Stimulated activated CD8-positive, alpha-beta memory T cell treated with anti-CD3 and anti-CD28 coated beads, Interleukin-15, amount 100 ng/mL, for 24 hours (primary cell): ENCODE measurements around the gene PRSS53.

Experiments
- DNase-seq: peaks from one replicate; pipeline ENCODE4 v3.0.0-alpha.2; 2020; ENCODE audit warnings: low read depth

The PRSS53 gene

DNA sequence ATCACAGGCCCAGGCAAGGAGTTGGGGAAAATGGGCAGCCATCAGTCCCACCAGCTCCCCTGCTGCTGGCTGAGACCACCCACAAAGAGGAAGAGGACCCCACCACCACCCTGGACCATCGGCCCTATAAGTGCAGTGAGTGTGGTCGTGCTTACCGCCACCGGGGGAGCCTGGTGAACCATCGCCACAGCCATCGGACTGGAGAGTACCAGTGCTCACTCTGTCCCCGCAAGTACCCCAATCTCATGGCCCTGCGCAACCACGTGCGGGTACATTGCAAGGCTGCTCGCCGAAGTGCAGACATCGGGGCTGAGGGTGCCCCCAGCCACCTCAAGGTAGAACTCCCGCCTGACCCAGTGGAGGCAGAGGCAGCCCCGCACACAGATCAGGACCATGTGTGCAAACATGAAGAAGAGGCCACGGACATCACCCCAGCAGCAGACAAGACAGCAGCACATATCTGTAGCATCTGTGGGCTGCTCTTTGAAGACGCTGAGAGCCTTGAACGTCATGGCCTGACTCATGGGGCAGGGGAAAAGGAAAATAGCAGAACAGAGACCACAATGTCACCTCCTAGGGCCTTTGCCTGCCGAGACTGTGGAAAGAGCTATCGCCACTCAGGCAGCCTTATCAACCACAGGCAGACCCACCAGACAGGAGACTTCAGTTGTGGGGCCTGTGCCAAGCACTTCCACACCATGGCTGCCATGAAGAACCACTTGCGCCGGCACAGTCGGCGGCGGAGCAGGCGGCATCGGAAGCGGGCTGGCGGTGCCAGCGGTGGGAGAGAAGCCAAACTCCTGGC lies 10.9 kb downstream of the PRSS53 start:
- DNase-seq = no peak

DNA sequence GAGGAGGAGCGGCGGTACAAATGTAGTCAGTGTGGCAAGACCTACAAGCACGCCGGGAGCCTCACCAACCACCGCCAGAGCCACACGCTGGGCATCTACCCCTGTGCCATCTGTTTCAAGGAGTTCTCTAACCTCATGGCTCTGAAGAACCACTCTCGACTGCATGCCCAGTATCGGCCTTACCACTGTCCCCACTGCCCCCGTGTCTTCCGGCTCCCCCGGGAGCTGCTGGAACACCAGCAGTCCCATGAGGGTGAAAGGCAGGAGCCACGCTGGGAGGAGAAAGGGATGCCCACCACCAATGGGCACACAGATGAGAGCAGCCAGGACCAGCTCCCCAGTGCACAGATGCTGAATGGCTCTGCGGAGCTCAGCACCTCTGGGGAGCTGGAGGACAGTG lies 11.7 kb downstream of the PRSS53 start:
- DNase-seq = no peak

DNA sequence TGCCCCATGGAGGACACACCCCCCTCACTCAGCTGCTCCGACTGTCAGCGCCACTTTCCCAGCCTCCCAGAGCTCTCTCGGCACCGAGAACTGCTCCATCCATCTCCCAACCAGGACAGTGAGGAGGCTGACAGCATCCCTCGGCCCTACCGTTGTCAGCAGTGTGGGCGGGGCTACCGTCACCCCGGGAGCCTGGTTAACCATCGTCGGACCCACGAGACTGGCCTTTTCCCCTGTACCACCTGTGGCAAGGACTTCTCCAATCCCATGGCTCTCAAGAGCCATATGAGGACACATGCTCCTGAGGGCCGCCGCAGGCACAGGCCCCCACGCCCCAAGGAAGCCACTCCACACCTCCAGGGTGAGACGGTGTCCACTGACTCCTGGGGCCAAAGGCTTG lies 12.4 kb downstream of the PRSS53 start:
- no peak for DNase-seq

DNA sequence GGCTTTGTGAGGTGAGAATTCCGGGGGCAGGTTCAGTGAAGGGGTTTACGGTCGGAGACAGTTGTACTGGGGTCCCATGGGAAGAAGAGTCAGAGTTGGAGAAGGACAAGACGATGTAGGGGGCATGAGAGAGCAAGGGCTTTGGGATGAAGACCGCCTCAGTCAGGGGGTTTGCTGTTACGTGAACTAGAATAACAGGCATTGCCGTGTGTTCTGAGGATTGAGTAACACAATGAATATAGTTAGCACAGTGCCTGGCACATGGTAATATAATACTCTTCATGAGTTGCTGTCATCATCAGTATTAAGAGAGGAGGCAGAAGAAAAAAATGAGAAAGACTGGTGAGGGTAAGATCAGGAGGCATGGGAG lies 13.9 kb downstream of the PRSS53 start:
- no peak for DNase-seq

DNA sequence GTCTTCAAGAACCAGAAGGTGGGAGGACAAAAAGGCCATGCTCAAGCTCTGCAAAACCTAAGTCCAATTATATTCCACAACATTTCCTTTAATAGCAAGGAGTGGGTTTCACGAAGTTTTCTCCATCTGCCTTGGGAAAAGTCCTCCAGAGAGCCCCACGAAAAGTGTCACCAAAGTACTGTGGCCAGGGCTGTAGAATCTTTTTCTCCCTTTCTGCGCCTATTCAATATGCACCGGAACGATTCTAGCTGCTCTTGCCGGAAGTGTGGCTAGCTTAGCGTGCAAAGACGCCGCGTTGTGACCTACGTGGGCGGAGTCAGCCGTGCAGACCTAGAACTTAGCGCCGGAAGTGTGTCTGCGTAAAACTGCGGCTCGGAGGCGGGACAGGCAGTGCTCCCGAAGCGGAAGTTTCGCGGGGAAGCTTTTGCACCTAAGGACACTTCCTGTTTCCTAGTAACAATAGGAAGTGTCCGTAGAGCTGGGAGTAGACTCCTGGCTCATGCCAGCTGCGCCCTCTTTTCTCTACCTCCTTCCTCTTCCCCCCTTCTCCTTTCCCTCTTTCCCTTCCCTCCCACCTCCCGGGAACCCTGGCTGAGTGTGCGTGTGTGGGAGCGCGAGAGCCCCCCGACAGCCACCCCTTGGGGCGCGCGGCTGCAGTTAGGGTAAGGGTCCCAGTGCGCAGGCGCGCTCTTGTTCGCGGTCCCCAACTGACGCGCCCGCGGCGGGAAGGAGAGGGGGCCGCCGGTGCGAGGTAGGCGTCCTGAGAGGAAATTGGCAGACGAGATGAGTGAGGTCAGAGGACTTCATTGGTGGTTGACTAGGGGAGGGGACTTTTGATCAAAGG lies 14.6 kb downstream of the PRSS53 start, which contains the start of the genes ZNF646 and ZNF668:
ZNF646 (plus strand) TSS at position 453 of the 844 bp plus-strand sequence. CDS start 1,903 bp downstream, outside the sequence.
ZNF668 (minus strand) TSS at position 271 of the 844 bp plus-strand sequence. CDS start 9,781 bp downstream, outside the sequence.
- peak; percentile 89 for DNase-seq

DNA sequence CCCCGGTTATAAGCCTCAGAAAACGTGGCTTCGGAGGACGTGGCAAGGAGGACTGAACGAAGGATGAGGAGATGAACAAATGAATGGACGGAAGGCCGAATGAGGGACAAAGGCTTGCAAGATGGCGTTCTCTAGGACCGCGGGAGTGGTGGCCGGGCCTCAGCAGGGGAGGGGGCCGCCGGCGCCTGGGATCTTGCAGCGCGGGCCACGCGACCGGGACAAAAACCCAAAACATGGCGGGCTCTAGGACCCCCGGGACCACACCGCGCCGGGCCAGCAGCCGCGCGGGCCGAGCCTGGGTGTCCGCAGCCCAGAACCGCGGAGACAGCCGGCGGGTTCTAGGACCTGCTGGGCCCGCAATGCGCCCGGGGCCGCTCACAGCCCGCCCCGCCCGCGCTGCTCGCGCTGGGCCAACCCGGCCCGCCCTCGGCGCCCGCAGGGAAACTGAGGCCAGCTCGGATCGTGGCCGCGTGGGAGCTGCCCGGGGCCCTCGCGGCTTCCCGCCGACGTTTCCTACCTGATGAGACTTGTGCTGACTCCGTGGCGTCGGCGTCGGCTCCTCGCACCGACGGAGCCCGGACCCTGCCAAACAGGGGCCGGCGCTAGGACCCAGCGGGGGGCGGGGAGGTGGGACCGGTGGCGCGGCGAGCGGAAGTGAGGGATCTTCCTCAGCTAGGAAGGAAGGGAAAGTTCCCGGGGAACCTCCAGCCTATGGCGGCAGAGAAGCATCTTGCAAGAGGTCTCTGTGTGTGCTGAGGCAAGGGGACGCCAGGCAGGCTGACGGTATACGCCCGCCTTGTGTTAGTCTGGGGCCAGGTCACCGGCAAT lies 15.4 kb downstream of the PRSS53 start:
- peak; percentile 79 for DNase-seq

DNA sequence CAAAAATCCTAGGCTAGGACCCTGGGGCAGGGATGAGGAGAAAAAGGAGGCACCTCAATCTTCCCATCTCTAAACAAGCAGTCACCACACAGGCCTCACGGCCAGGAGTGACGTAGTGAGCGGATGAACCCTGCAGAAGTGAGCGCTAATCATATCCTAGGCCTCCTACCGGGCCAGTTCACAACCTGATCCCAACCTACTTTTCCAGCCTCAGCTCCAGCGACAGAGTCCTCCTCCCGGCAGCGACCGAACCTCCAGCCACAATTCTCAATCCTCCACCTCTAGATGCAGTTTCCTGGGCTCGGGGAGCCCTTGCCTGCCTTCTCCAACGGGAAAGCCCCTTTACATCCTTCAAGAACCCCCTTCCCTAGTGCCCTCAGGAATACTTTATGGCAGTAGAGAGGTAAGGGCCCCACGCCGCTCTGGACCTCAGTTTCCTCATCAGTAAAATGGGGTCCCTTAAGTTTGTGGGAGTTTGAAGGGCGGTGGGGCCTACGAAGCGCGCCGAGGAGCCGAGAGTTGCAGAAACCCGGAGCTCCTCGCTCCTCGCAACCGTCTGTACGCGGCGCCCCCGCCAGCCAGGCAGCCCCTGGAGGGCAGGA lies 16.1 kb downstream of the PRSS53 start:
- DNase-seq = no peak

DNA sequence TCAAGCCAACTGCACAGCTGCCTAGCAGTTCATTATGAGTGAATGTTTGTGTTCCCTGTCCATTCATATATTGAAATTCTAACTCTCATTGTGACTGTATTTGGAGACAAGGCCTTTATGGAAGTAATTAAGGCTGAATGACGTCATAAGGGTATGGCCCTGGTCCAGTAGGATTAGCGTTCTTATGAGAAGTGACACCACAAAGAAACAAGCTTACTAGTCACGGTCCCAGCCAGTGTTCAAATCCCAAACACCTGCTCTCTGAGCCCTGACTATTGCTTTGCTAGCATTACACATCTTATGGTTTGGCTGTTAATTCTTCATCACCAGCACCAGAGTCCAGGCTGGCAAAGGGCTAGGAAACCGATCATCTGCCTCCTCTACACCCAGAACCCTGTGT lies 16.9 kb downstream of the PRSS53 start:
- DNase-seq = no peak

DNA sequence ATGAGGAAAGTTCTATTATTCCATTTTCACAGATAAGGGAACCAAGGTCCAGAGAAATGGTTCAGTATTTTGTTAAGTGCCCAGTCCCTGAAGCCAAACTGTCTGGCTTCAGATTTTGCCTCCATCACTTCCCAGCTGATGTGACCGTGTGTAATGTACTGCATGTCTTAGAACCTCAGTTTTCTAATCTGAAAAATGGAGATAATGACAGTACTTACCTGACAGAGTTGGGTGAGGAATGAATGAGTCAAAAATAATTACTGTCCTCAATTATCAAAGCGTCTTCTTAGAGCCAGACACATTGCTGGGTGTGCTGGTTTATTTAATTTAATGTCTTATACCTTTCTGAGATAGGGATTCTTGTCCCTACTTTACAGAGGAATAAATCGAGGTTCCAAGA lies 21.4 kb downstream of the PRSS53 start:
- no peak for DNase-seq

DNA sequence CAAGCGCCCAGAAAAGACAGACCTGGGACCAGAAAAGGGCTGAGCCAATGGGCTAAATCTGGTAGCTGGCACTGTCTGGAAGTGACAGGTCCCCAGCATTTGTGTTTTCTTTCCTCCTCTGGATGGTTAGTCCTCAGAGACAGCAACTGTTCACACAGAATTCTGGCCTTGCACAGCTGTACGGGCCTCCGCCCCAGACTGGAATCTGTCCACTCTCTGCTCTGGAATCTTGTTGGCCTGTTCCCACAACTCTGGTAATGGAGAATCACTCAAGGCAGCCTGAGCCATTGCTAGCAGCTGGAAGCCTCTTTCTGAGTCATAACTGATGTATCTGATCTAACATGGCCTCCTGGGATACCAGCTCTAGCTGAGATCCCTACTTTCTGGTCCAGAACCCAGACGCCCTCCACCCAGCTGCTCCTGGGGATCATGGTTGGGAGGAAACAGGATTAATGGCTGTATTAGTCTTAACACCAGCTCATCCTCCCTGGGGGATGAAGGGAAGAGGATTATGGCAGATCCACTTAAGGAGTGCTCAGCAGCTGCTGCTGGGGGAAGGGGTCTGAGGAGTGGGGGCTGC lies 23.8 kb downstream of the PRSS53 start:
- DNase-seq = no peak

DNA sequence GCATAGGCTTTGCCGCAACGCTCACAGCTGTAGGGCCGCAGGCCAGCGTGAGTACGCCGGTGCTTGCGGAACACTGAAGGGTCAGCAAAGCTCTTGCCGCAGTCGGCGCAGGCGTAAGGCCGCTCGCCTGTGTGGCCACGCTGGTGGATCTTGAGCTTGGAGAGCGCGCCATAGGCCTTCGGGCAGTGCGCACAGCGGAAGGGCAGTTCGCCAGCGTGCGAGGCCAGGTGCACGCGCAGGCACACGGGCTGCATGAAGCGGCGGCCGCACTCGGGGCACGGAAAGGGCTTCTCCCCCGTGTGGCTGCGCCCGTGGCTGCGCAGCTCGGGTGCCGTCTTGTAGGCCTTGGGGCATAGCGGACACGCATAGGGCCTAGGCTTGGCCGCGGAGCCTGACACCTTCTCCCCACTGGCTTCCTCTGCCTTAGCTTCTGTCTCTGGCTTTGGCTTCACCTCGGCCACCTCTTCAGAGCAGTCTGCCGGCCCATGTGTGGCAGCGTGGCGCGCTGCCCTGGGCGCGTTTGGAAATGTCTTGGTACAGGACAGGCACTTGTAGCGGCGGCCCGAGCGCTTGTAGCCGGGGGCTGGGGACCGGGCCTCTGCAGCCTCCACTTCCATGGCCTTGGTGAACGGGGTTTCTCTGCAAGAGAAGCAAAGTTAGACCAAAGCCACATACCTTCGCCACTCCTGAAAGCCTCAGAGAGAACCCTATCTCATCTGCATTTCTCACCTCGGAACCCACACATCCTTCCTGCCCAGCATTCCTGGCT lies 24.7 kb downstream of the PRSS53 start:
- DNase-seq = no peak

DNA sequence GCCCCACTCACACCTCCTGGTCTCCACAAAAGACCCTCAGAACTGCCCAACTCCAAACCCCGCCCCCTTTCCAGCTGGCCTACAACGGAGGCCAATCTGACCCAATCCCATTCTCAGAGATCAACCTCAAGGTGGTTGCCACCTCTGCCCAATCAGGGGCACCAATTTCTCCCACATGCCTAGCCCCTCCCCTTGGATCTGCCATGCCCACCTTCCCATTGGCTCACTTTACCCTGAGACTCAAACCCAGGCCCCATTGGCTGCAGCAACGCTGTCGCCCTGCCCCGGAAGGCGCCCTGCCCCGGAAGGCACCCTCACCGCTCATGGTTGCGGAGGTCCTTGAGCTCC lies 25.3 kb downstream of the PRSS53 start:
- no peak for DNase-seq

DNA sequence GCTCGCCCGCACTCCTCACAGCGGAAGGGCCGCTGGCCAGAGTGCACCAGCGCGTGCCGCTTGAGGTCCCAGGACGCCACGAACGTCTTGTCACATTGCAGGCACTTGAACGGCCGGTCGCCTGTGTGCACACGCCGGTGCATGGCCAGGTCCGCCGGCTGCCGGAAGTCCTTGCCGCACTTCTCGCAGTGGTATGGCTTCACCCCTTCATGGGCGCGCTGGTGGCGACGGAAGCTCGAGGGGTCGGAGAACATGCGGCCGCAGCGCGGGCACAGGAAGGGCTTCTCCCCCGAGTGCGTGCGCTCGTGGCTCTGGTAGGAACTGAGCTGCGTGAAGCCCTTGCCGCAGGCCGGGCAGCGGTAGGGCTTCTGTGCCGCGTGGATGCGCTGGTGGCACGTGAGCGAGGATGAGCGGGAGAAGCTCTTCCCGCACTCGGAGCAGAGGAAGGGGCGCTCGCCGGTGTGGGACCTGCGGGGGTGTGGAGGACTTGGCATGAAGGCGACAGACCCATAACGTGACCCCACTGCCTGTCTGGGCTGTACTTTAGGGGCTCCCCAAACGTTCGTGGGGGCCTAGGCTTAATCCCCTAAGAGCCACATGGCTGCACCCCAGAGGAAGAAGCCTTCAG lies 26.8 kb downstream of the PRSS53 start:
- DNase-seq = no peak

DNA sequence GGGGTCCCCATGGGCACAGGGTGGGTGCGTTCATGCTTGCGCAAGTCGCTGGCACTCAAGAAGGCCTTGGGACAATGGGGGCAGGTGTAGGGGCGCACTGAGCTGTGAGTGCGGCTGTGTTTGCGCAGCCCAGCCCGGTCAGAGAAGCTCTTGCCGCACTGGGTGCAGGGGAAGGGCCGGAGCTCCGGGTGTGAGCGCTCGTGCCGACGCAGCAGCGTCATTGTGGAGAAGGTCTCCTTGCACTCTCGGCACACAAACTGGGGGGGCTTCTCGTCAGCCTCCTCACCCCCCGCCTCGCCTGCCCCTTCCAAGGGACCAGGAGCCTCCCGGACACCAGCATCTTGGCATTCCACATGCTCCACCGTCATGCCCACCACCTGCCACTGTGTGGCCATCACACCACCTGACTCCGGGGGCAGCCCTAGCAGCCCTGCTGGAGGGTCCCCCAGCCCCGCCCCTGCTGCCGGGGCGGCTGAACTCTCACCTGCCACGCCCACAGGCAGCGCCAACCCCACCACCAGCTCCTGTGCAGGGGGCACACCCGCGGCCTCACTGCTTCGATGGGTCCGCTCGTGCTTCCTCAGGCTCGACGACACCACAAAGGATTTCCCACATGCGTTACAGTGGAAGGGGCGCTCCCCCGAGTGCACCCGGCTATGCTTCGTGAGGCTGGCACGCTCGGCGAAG lies 27.5 kb downstream of the PRSS53 start:
- DNase-seq = no peak

DNA sequence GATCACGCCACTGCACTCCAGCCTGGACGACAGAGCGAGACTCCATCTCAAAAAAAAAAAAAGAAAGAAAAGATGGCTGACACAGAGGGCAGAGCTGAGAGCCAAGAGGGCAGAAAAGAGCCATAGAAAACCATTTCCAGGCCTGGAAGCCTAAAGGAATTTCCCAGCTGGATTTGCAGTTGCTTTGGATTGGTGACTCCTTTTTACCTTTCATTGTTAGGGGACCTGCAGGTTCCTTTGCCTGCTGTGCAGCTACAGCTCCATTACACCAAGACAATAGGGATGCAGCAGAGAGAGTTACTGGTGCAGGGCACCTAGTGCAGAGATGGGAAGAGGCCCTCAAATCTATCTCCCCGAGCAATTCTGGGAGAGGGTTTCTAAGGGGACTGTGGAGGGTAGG lies 33.1 kb downstream of the PRSS53 start:
- no peak for DNase-seq

DNA sequence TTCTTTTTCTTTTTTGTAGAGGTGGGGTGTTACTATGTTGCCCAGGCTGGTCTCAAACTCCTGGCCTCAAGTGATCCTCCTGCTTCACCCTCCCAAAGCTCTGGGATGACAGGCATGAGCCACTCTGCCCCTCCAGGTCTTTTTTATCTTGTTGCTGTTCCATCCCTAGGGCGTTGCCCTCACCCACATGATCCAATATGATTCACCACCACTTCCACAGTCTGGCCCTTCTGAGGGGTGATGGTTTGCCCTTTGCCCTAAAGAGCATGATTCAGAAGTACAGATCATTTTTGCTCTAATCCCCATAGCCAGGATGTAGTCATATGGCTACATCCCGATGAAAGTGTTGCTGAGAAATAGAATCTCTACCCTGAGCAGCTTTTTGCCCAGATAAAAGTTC lies 36.6 kb downstream of the PRSS53 start:
- DNase-seq = no peak

DNA sequence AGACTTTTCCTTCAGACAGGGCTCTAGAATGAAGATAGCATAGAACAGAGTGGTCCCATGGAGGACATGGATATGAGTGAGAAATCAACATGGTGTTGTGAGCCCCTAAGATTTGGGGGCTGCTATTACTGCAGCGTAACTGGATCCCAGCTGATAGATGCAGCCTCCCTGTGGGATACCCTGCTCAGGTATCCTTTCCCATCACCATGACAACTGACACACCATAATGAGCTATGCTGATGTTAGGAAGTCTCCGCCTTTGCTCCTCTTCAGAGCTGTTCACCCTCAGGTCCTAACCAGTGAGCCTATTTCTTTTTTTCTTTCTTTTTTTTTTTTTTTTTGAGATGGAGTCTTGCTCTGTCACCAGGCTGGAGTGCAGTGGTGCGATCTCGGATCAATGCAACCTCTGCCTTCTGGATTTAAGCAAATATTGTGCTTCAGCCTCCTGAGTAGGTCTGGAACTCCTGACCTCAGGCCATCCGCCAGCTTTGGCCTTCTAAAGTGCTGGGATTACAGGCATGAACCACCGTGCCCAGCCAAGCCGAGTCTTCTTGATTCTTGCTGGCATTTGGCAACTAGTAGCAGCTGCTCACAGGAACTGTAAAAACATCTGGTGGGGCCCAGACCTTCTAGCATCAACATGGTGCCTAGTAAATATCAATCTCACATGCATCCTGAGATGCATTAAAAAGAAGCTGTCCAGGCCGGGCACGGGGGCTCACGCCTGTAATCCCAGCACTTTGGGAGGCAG lies 38.3 kb downstream of the PRSS53 start:
- no peak for DNase-seq

DNA sequence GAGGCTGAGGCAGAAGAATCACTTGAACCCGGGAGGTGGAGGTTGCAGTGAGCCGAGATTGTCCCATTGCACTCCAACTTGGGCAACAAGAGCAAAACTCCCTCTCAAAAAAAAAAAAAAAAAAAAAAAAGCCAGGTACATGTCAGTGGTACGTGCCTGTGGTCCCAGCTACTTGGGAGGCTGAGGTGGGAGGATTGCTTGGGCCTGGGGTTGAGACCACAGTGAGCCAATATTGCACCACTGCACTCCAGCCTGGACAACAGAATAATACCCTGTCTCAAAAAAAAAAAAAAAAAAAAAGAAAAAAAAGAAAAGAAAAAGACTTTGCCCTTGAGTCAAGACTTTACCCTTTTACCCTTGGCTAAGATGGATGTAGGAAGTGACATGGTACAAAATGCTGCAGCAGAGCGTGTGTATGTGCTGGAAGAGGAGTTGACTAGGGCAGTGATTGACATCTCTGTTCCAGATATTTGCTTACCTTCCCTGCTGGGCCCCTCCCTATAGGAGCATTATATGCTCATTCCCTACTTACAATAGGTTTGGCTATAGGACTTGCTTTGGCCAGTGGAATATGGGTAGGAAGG lies 44.8 kb downstream of the PRSS53 start:
- no peak for DNase-seq

DNA sequence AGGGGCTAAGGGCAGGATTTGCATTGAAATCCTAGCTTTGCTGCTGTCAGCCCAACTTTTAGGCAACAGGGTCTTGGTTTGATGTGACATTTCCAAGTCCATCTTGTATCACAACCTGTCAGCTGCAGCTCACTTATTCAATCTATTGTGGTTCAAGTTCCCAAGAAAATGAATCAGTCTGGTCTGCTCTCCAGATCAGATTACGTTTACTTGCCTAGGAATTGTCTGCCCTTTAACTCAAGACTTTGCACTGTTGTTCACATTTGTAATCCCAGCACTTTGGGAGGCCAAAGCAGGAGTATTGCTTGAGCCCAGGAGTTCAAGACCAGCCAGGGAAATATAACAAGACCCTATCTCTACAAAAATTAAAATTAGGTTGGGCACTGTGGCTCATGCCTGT lies 45.4 kb downstream of the PRSS53 start:
- DNase-seq = no peak
